AG09309 (cell line): ENCODE data around the gene C18orf54.
"Not testable (repeated sequence)": the region's sequence is repeated elsewhere in the genome, so short reads cannot be mapped to it uniquely, and the experiment has no call there.

ENCODE experiments used
- DNase-seq: peaks from one replicate; pipeline ENCODE4 v3.0.0-alpha.2; 2010; ENCODE audit warnings: low read depth
- H3K4me3 ChIP-seq: 2 replicates; pipeline ENCODE4 v1.5.1; 2011; ENCODE audit warnings: mild to moderate bottlenecking, low read depth, low read length, moderate library complexity; ENCODE audit not compliant: control insufficient read depth
- TF ChIP-seq, protein P1 (sequence below): IDR thresholded peaks from 2 replicates; pipeline ENCODE4 v1.5.1; 2011; ENCODE audit warnings: mild to moderate bottlenecking, low read depth, low read length, inconsistent platforms; ENCODE audit not compliant: insufficient read depth, control insufficient read depth; ENCODE audit errors: missing control alignments

The C18orf54 gene

GRCh38 chr18:54359233-54359632 is 1.5 kb downstream of the C18orf54 start:
- TF ChIP-seq, protein P1, sequence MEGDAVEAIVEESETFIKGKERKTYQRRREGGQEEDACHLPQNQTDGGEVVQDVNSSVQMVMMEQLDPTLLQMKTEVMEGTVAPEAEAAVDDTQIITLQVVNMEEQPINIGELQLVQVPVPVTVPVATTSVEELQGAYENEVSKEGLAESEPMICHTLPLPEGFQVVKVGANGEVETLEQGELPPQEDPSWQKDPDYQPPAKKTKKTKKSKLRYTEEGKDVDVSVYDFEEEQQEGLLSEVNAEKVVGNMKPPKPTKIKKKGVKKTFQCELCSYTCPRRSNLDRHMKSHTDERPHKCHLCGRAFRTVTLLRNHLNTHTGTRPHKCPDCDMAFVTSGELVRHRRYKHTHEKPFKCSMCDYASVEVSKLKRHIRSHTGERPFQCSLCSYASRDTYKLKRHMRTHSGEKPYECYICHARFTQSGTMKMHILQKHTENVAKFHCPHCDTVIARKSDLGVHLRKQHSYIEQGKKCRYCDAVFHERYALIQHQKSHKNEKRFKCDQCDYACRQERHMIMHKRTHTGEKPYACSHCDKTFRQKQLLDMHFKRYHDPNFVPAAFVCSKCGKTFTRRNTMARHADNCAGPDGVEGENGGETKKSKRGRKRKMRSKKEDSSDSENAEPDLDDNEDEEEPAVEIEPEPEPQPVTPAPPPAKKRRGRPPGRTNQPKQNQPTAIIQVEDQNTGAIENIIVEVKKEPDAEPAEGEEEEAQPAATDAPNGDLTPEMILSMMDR = no peak
- DNase-seq = no peak
- peak overlapping the region; percentile 87 for H3K4me3 ChIP-seq

DNA sequence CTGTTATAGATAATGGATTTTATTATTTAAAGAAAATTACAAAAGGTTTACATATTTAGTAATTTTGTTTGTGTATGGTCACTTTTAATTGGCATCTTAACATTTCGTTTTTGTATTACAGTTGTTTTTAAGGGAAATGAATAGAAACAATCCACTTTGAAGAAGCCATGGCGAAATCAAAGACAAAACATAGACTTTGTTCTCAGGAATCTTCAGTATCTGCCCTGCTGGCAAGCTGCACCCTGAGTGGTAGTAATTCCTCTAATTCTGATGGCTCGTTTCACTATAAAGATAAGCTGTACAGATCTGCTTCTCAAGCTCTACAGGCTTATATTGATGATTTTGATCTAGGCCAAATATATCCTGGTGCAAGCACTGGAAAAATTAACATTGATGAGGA is 2.7 kb downstream of the C18orf54 start:
- no peak for DNase-seq
- TF ChIP-seq, protein P1 = no peak
- H3K4me3 ChIP-seq = no peak overlapping the region

DNA sequence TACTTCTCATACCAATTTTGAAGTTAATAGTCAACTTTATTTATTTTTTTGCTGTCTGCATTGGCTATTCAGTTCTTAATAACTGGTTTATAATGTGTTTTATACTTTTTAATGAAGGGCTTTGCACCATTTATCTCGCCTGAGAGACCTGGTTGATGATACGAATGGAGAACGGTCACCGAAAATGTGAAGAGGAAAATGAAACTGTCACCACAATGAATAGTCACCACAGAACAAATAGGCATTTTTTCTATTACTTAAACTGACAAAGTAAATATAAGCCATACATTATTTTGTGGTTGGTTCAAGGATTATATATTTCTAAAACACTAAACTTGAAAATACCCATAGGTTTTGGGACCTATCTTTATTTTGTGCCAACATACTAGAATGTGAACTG is 20.4 kb downstream of the C18orf54 start:
- TF ChIP-seq, protein P1 = no peak
- DNase-seq = no peak
- no peak overlapping the region for H3K4me3 ChIP-seq

- TF ChIP-seq, protein P1 = no peak
- no peak overlapping the region for H3K4me3 ChIP-seq
- DNase-seq = no peak
Measured at GRCh38 chr18:54381640-54382039, 23.9 kb downstream of the C18orf54 start.

DNA sequence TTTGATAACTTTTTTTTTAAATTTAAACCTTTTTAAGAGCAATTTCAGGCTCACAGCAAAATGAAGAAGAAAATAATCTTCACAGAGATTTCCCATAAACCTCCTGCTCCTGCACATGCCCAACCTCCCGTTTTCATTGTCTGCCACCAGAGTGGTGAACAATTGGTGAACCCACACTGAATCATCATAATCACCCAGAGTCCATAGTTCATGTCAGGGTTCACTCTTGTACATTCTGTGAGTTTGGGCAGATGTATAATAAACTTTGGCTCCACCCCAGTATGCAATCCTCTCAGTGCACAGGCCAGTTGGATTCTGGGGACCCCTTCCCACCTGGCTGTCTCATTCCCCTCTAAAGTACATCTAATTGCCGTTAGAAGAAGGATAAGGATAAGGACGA is 24.4 kb downstream of the C18orf54 start:
- no peak for DNase-seq
- TF ChIP-seq, protein P1 = no peak
- no peak overlapping the region for H3K4me3 ChIP-seq

- TF ChIP-seq, protein P1 = no peak
- no peak overlapping the region for H3K4me3 ChIP-seq
- no peak for DNase-seq
Measured at GRCh38 chr18:54382733-54383252, 25.1 kb downstream of the C18orf54 start.

DNA sequence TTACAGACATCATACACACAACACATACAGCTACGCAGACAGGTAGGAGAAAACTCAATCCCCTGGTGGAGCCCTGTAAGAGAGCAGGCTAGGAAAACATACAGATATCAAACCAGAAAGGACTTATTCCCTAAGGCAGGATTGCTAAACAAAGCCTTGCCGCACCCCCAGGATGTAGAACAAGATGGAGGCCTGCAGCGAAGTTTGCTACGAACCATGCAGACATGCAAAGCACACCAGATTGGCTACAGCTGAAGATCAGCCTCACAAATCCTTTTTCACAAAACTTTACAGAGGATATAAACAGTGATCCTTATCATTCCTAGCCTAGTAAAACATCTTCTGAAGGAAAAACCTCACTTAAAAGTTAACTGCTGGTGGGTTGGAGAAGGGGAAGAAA is 28.3 kb downstream of the C18orf54 start:
- no peak for DNase-seq
- no peak overlapping the region for H3K4me3 ChIP-seq

DNA sequence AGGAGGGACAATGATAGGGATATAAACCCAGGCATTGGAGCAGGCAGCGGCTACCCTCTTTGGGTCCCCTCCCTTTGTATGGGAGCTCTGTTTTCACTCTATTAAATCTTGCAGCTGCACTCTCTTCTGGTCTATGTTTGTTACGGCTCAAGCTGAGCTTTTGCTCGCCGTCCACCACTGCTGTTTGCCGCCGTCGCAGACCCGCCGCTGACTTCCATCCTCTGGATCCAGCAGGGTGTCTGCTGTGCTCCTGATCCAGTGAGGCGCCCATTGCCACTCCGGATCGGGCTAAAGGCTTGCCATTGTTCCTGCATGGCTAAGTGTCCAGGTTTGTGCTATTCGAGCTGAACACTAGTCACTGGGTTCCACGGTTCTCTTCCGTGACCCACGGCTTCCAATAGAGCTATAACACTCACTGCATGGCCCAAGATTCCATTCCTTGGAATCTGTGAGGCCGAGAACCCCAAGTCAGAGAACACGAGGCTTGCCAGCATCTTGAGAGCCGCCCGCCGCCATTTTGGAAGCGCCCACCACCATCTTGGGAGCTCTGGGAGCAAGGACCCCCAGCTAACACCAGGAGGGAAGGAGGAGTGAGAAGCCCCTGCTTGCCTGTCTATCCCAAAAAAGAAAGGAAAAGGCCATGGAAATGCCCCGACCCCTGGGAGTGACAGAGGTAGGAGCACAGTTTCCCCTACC is 29.2 kb downstream of the C18orf54 start:
- not testable (repeated sequence) for DNase-seq, H3K4me3 ChIP-seq

More for the DNA sequence above, 28.3 kb downstream of the C18orf54 start:
- TF ChIP-seq, protein P1 = no peak
